ENCODE data around the gene DQX1.

DNA sequence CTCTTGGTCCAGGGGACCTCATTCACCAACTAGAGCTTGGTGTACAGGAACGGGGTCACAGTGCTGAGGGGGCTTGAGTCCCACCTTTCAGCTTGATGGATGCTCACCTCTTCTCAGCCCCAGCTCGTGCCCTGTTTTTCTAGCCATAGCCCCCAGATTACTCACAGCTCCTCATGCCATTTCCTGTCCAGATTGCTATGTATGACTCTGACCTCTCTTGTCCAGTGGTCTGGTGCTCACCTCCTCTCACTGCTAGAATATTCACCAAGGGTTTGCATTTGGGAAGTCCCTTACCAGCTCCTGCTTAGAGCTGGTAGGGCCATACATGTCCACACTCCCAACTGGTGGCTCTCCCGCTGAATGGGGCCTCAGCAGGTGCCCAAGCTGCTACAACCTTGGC is 32.5 kb downstream of the DQX1 start:
- no peak for TF ChIP-seq POLR2A (IDR thresholded peaks at IDR 0.05)
- TF ChIP-seq, protein P1, sequence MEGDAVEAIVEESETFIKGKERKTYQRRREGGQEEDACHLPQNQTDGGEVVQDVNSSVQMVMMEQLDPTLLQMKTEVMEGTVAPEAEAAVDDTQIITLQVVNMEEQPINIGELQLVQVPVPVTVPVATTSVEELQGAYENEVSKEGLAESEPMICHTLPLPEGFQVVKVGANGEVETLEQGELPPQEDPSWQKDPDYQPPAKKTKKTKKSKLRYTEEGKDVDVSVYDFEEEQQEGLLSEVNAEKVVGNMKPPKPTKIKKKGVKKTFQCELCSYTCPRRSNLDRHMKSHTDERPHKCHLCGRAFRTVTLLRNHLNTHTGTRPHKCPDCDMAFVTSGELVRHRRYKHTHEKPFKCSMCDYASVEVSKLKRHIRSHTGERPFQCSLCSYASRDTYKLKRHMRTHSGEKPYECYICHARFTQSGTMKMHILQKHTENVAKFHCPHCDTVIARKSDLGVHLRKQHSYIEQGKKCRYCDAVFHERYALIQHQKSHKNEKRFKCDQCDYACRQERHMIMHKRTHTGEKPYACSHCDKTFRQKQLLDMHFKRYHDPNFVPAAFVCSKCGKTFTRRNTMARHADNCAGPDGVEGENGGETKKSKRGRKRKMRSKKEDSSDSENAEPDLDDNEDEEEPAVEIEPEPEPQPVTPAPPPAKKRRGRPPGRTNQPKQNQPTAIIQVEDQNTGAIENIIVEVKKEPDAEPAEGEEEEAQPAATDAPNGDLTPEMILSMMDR (IDR thresholded peaks at IDR 0.05): no peak
